ENCODE measurements around the gene LMX1B. TPM values are rescaled to one million over a fixed set of nuclear protein-coding genes. Genes with fewer than 3 reads are reported as not detected.

Gene LMX1B
- total RNA-seq, 1 donor from 2014 or later, result 1.3 TPM

DNA sequence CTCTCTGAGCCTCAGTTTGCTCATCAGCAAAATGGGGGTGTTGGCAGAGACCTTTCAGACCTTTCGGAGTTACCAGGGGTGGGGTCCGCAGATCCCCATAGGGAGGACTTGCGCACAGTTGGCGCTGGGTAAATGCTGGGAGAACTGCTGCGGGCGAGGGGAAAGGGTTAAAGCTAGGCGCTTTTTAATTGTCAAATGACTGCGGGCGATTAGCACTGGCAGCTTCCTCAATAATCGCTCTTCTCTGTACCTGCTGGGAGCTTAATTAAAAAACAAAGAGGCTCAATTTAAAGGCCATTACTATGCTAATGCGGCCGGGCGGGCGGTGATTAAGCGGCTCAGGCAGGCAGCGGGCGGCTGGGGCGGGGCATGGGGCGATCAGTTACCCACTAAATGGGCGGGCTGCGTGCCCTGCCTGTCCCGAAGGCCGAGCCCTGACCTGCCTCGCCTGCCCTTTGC lies 63.0 kb downstream of the LMX1B start:
- Histone ChIP-seq H3K27me3 (ENCODE audit: low read depth) (peaks cover 97% of the 10 kb centered on the region), H3K36me3 (no peaks in the 10 kb centered on the region), H3K27ac (replicated peaks) (no peak overlapping the region), H3K9me3 (replicated peaks) (no peaks in the 10 kb centered on the region), H3K4me3 (peak overlapping the region; percentile 25), H3K4me1 (peaks cover 2% of the 10 kb centered on the region)
- intact Hi-C loops (cut with micrococcal nuclease), result no loop called here
- no peak for DNase-seq
- TF ChIP-seq, protein P1, sequence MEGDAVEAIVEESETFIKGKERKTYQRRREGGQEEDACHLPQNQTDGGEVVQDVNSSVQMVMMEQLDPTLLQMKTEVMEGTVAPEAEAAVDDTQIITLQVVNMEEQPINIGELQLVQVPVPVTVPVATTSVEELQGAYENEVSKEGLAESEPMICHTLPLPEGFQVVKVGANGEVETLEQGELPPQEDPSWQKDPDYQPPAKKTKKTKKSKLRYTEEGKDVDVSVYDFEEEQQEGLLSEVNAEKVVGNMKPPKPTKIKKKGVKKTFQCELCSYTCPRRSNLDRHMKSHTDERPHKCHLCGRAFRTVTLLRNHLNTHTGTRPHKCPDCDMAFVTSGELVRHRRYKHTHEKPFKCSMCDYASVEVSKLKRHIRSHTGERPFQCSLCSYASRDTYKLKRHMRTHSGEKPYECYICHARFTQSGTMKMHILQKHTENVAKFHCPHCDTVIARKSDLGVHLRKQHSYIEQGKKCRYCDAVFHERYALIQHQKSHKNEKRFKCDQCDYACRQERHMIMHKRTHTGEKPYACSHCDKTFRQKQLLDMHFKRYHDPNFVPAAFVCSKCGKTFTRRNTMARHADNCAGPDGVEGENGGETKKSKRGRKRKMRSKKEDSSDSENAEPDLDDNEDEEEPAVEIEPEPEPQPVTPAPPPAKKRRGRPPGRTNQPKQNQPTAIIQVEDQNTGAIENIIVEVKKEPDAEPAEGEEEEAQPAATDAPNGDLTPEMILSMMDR (IDR thresholded peaks at IDR 0.05; ENCODE audit: borderline replicate concordance), result no peak

DNA sequence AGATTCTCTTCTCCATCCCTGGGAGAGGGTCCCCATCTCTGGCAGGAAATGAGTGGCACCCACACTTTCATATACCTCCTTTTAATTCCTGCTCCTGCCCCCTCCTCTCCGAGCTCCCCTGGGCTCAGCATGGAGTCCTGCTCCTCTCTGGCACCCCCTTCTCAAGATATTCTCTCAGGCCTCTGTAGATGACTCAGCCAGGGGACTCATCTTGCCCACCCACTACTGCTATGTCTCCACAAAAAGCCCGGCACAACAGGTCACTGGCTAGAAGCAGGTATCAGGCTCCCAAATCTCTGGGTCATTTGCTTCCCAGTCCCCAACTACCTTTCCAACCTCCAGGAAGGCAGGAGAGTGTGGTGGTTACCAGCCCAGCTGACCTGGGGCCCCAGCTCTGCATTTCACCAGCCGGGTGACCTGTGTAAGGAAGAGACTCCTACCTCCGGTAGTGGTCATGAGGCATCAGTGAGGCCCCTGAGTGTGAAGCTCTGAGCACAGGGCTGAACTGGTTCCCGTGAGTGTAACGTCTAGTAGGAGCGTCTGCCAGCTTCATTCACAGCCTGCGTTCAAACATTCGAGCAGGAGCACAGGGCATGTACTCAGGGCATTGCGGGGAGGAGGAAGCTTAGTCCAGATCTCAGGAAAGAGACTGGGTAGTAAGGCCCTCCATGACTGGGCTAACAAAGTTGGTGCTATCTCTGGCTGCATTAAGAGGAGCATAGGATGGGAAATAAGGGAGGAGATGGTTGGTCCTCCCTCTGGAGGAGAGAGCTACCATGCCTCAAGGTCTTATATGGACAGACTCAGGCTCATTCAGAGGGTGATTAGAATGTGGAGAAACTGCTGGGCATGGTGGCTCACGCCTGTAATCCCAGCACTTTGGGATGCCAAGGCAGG lies 63.7 kb downstream of the LMX1B start:
- peaks cover 98% of the 10 kb centered on the region for H3K27me3 ChIP-seq (ENCODE audit: low read depth)
- DNase-seq, result no peak
- intact Hi-C loops (cut with micrococcal nuclease), result no loop called here
- H3K9me3 ChIP-seq (replicated peaks), result no peaks in the 10 kb centered on the region
- no peaks in the 10 kb centered on the region for H3K36me3 ChIP-seq
- no peak overlapping the region for H3K27ac ChIP-seq (replicated peaks)
- TF ChIP-seq, protein P1 (IDR thresholded peaks at IDR 0.05; ENCODE audit: borderline replicate concordance), result no peak
- H3K4me1 ChIP-seq, result peaks cover 3% of the 10 kb centered on the region
- peak overlapping the region; percentile 25 for H3K4me3 ChIP-seq

DNA sequence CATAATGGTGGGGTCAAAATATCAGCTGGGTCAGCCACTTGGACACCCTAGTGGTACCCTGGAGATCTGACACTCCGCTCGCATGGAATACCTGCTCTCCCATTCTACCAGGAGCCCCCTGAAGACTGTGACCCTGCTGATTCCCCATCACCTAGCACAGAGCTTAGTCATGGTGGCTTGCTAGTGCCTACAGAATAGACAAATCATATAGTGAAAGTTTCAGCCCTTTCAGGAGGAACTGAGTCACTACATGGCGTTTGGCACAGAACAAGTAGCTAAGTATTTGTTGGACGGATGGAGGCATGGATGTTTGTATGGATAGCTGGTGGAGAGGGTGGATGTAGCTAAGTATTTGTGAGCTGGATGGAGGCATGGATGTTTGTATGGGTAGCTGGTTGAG lies 65.3 kb downstream of the LMX1B start:
- no peak overlapping the region for H3K4me3 ChIP-seq
- peaks cover 14% of the 10 kb centered on the region for H3K4me1 ChIP-seq
- TF ChIP-seq, protein P1 (IDR thresholded peaks at IDR 0.05; ENCODE audit: borderline replicate concordance), result no peak
- no peaks in the 10 kb centered on the region for H3K9me3 ChIP-seq (replicated peaks)
- H3K27ac ChIP-seq (replicated peaks), result no peak overlapping the region
- intact Hi-C loops (cut with micrococcal nuclease), result no loop called here
- H3K27me3 ChIP-seq (ENCODE audit: low read depth), result peaks cover 98% of the 10 kb centered on the region
- H3K36me3 ChIP-seq, result no peaks in the 10 kb centered on the region
- DNase-seq, result no peak

DNA sequence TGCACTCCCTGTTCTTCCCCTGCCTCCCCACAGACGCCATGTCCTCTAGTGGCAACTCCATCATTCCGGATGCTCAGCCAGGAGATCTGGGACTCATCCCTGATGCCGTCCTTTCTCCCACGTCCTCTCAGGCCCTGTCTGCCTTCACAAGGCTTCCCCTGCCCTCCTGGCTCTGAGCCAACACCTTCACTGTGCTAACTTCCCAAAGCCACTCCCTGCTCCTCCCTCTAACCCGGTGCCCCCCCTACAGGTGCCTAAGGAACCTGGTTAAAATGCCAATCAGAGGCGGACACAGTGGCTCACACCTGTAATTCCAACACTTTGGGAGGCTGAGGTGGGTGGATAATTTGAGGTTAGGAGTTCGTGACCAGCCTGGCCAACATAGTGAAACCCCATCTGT lies 67.6 kb downstream of the LMX1B start:
- TF ChIP-seq, protein P1 (IDR thresholded peaks at IDR 0.05; ENCODE audit: borderline replicate concordance), result no peak
- Histone ChIP-seq H3K36me3 (no peaks in the 10 kb centered on the region), H3K27me3 (ENCODE audit: low read depth) (peaks cover 100% of the 10 kb centered on the region), H3K9me3 (replicated peaks) (no peaks in the 10 kb centered on the region), H3K4me3 (no peak overlapping the region), H3K27ac (replicated peaks) (no peak overlapping the region), H3K4me1 (peaks cover 14% of the 10 kb centered on the region)
- DNase-seq, result no peak
- intact Hi-C loops (cut with micrococcal nuclease), result loop anchor here (10.0 kb wide), 1 partner anchor 67 kb away; the partner anchor contains the start of gene LMX1B

DNA sequence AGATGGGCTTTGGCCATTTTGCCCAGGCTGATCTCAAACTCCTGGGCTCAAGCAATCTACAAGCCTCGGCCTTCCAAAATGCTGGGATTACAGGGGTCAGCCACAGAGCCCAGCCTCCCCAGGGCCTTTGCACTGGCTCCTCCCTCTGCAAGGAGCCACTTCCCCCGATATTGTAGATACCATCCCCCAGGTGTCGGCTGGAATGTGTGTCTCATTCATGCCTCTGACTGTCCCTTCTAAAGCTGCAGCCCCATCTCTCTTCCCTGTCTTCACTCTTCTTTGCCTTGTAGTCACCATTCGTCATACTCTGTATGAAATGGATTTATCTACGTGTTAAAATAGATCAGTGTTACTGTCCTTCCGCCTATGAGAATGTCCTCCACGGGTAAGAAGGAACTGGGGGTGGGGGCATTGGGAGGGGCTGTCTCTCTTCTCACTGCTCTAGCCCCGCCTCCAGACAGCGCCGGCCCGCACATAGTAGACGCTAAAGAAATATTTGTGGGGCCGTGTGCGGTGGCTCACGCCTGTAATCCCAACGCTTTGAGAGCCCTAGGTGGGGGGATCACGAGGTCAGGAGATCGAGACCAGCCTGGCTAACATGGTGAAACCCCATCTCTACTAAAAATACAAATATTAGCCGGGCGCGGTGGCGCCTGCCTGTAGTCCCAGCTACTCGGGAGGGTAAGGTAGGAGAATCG lies 68.5 kb downstream of the LMX1B start:
- intact Hi-C loops (cut with micrococcal nuclease), result loop anchor here (10.0 kb wide), 1 partner anchor 67 kb away; the partner anchor contains the start of gene LMX1B
- Histone ChIP-seq H3K36me3 (no peaks in the 10 kb centered on the region), H3K4me1 (peaks cover 14% of the 10 kb centered on the region), H3K9me3 (replicated peaks) (no peaks in the 10 kb centered on the region), H3K27me3 (ENCODE audit: low read depth) (peaks cover 100% of the 10 kb centered on the region), H3K27ac (replicated peaks) (no peak overlapping the region), H3K4me3 (peak overlapping the region; percentile 51)
- no peak for DNase-seq
- TF ChIP-seq, protein P1 (IDR thresholded peaks at IDR 0.05; ENCODE audit: borderline replicate concordance), result no peak
